Esophagus (tissue), 2 donors: ENCODE measurements around the gene HOXB7. TPM values are rescaled to one million over a fixed set of nuclear protein-coding genes. Genes with fewer than 3 reads are reported as not detected.

Experiments used
- H3K27ac ChIP-seq, 2 donors: one replicate each; pipeline ENCODE4 v1.5.1; 2013; ENCODE audit warnings: low read depth in 2 of 2, mild to moderate bottlenecking in 2 of 2, inconsistent platforms in 1 of 2, low read length in 1 of 2, moderate library complexity in 1 of 2
- H3K27me3 ChIP-seq, 2 donors: one replicate each; pipeline ENCODE4 v1.6.1; 2013; ENCODE audit warnings: low read length in 2 of 2, control low read depth in 1 of 2, mild to moderate bottlenecking in 1 of 2; ENCODE audit not compliant: insufficient read depth in 2 of 2, control insufficient read depth in 1 of 2
- H3K36me3 ChIP-seq, 2 donors: one replicate each; pipeline ENCODE4 v1.6.1; 2013; ENCODE audit warnings: low read length in 1 of 2; ENCODE audit not compliant: control insufficient read depth in 2 of 2, insufficient read depth in 2 of 2
- H3K4me1 ChIP-seq, 2 donors: one replicate each; pipeline ENCODE4 v1.6.1; 2013; ENCODE audit warnings: low read length in 1 of 2; ENCODE audit not compliant: control insufficient read depth in 2 of 2, insufficient read depth in 2 of 2
- H3K4me3 ChIP-seq, 2 donors: one replicate each; pipeline ENCODE4 v1.5.1; 2013; ENCODE audit warnings: low read length in 2 of 2, mild to moderate bottlenecking in 2 of 2, low read depth in 1 of 2, moderate library complexity in 1 of 2
- H3K9me3 ChIP-seq, 2 donors: one replicate each; pipeline ENCODE4 v1.6.1; 2013; ENCODE audit warnings: mild to moderate bottlenecking in 2 of 2, low read depth in 1 of 2, low read length in 1 of 2, moderate library complexity in 1 of 2; ENCODE audit not compliant: control insufficient read depth in 2 of 2, insufficient read depth in 1 of 2
- WGBS, 2 donors: extraction: QIAGEN DNeasy Blood & Tissue Kit; methylation state at CpG; one replicate each; pipeline ENCODE4 v1.1.7; 2013; 5-methylcytosine and 5-hydroxymethylcytosine counted together
- polyA plus RNA-seq, 2 donors: library from polyadenylated mRNA; stranded (reverse); fragments of 200-250 nt; gene quantifications; one replicate each; pipeline ENCODE4 v1.2.3, GENCODE V29; 2013
- donor health status: healthy with polysubstance abuse.
- donor health status: Bipolar disorder and iron deficiency.

Gene HOXB7
- polyA plus RNA-seq, 2 donors = 0.27 to 0.39 TPM

- Histone ChIP-seq H3K27ac (no peak overlapping the region), H3K36me3 (no peaks in the 10 kb centered on the region), H3K4me1 (no peaks in the 10 kb centered on the region), H3K4me3 (no peak overlapping the region), H3K27me3 (peaks cover 18 to 61% of the 10 kb centered on the region in 2 donors), H3K9me3 (peaks cover 4 to 7% of the 10 kb centered on the region in 2 donors)
- 29 to 33% methylated on average over 18 of the region's 18 CpGs for WGBS, 2 donors
Measured at GRCh38 chr17:48637323-48638260, 26.8 kb upstream of the HOXB7 start.

- no peak overlapping the region for H3K4me3 ChIP-seq
- H3K36me3 ChIP-seq = no peaks in the 10 kb centered on the region
- H3K4me1 ChIP-seq = no peaks in the 10 kb centered on the region
- 4 to 5% methylated on average over 36 to 39 of the region's 39 CpGs for WGBS, 2 donors
- H3K27ac ChIP-seq = no peak overlapping the region
- peaks cover 16 to 62% of the 10 kb centered on the region in 2 donors for H3K27me3 ChIP-seq
- H3K9me3 ChIP-seq = peaks cover 3 to 4% of the 10 kb centered on the region in 2 donors
Measured at GRCh38 chr17:48636177-48637018, 25.6 kb upstream of the HOXB7 start.

- Histone ChIP-seq H3K36me3 (no peaks in the 10 kb centered on the region), H3K9me3 (peaks cover 2 to 4% of the 10 kb centered on the region in 2 donors), H3K4me3 (no peak overlapping the region), H3K4me1 (no peaks in the 10 kb centered on the region), H3K27ac (no peak overlapping the region), H3K27me3 (peaks cover 14 to 63% of the 10 kb centered on the region in 2 donors)
- 33 to 39% methylated on average over 20 of the region's 20 CpGs for WGBS, 2 donors
Measured at GRCh38 chr17:48634493-48635208, 23.8 kb upstream of the HOXB7 start.

GRCh38 chr17:48633266-48633677 is 22.5 kb upstream of the HOXB7 start:
- H3K9me3 ChIP-seq = peaks cover 2 to 4% of the 10 kb centered on the region in 2 donors
- H3K4me1 ChIP-seq = no peaks in the 10 kb centered on the region
- WGBS, 2 donors = 15 to 23% methylated on average over 35 of the region's 35 CpGs
- no peak overlapping the region for H3K4me3 ChIP-seq
- no peak overlapping the region for H3K27ac ChIP-seq
- H3K36me3 ChIP-seq = no peaks in the 10 kb centered on the region
- H3K27me3 ChIP-seq = peaks cover 8 to 62% of the 10 kb centered on the region in 2 donors

GRCh38 chr17:48632579-48633265 is 21.9 kb upstream of the HOXB7 start:
- WGBS, 2 donors = 22 to 24% methylated on average over 7 of the region's 7 CpGs
- Histone ChIP-seq H3K4me1 (no peaks in the 10 kb centered on the region), H3K36me3 (no peaks in the 10 kb centered on the region), H3K9me3 (peaks cover 2 to 4% of the 10 kb centered on the region in 2 donors), H3K4me3 (no peak overlapping the region), H3K27ac (no peak overlapping the region), H3K27me3 (peaks cover 8 to 63% of the 10 kb centered on the region in 2 donors)

- Histone ChIP-seq H3K9me3 (peaks cover 4% of the 10 kb centered on the region in 2 donors), H3K27ac (no peak overlapping the region), H3K4me3 (no peak overlapping the region), H3K36me3 (no peaks in the 10 kb centered on the region), H3K27me3 (peaks cover 8 to 68% of the 10 kb centered on the region in 2 donors), H3K4me1 (no peaks in the 10 kb centered on the region)
- 24 to 25% methylated on average over 7 of the region's 7 CpGs for WGBS, 2 donors
Measured at GRCh38 chr17:48631693-48632578, 21.1 kb upstream of the HOXB7 start.

- Histone ChIP-seq H3K27me3 (peaks cover 8 to 69% of the 10 kb centered on the region in 2 donors), H3K9me3 (peaks cover 4% of the 10 kb centered on the region in 2 donors), H3K4me1 (peaks cover 0 to 3% of the 10 kb centered on the region in 2 donors), H3K27ac (no peak overlapping the region), H3K4me3 (no peak overlapping the region), H3K36me3 (no peaks in the 10 kb centered on the region)
- WGBS, 2 donors = 23 to 29% methylated on average over 15 of the region's 15 CpGs
Measured at GRCh38 chr17:48630925-48631692, 20.3 kb upstream of the HOXB7 start.
